T-helper 22 cell (primary cell): Measurements from ENCODE around the gene CDH13.

Experiments used
- DNase-seq: peaks from one replicate; pipeline ENCODE4 v3.0.0-alpha.2; 2020; ENCODE audit warnings: low read depth

The CDH13 gene

GRCh38 chr16:83515395-83515794 is 888.6 kb downstream of the CDH13 start:
- no peak for DNase-seq

- DNase-seq: no peak
These were observed 890.2 kb downstream of the CDH13 start for GRCh38 chr16:83516931-83517330.

- DNase-seq: no peak
These were observed 890.6 kb downstream of the CDH13 start for GRCh38 chr16:83517398-83517797.

DNA sequence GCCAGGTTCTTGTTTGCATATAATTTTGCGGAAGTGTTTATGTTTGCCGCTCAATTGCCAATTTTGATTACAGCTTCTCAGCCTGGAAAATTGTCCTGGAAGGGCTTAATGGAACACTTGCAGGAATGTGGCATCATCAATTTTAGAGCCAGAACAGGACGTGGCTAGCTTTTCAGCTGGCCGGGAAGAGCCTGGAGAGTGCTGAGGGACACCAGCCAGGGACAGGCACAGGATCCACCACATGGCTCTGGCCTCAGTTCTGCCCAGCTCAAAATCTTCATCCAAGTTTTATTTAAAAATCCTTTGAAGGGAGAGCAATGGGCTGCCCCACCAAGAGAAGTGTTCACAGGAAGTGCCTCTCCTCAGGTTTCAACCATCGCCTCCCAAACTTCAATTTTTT is 893.8 kb downstream of the CDH13 start:
- DNase-seq: no peak

GRCh38 chr16:83530293-83530692 is 903.5 kb downstream of the CDH13 start:
- no peak for DNase-seq

DNA sequence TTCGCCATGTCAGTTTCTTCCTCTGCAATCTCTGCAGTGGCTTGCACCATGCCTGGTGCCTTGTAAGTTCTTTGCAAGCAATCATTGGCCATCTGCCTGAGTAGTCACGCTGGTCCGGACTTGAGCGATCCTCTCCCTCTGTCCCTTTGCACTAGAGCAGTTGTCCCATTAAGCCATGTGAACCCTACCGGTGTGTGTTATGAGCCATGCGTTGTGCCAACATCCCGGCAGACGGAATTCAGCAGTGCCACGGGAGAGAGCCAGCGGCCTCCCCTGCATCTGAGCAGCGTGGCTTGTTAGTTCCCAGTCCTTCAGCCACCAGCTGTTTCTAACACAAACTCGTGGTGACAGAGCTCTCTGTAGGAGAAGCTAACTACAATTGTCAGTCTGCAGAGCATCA is 905.9 kb downstream of the CDH13 start:
- no peak for DNase-seq

GRCh38 chr16:83533193-83533592 is 906.4 kb downstream of the CDH13 start:
- no peak for DNase-seq

- DNase-seq: no peak
These were observed 911.9 kb downstream of the CDH13 start for GRCh38 chr16:83538707-83539106.

DNA sequence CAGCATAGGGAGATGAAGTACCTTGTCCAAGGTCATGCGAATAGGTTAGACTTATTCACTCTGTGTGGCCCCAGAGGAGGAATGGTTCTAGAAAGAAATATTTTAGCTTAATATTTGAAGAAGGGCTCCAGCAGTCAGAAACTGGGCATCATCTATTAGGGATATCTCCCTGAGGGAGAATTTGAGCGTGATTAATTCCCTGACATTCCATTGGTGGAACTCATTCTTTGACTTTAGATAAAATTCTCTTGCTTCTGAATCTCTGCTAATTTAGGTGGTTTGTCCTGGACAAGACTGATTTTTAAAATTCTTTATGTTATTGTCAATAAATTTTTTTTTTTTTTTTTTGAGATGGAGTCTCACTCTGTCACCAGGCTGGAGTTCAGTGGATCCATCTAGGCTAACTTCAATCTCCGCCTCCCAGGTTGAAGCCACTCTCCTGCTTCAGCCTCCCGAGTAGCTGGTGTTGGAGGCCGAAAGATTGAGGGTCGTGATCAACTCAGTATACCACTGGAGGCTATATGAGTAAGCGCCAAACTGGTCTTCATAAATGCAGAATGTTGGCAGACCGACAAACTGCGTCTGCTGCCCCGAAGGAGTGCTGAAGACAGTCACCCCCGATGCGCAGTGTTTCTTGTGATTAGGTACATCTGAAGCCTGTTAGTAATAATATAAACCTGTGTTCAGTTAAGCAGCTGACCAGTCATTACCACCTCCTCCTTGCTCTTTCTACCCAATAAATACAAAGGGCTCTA is 913.1 kb downstream of the CDH13 start:
- no peak for DNase-seq

DNA sequence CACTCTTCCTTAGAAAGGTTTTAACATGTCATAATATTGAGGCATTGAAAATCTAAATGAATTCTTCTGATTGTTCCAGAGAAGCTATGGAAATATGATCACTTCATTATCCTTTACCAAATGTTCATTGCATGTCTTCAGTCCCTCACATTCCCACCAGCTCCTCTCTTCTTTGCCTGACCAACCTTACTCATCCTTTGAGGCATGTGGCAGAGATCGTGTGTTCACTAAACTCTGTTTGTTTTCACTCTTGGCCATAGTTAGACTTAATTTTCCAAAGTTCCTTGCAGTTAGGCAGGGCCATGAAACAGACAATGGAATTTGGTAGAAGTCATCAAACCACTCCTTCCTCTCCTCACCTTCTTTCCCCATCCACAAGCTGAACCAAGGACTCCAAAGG is 914.5 kb downstream of the CDH13 start:
- DNase-seq: no peak

DNA sequence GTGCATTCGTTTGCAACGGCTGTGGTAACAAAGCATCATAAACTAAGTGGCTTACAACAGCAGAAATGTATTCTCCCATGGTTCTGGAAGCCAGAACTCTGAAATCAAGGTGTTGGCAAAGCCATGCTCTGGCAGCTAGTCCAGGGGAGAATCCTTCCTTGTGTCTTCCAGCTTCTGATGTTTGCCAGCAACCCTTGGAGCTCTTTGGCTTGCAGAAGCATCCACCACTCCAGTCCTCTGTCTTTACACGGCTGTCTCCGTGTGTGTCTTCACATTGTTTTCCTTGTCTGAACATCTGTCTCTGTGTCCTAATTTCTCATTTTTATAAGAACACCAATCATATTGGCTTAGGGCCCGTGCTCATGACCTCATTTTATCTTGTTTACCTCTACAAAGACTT is 915.7 kb downstream of the CDH13 start:
- no peak for DNase-seq

- DNase-seq: no peak
These were observed 922.8 kb downstream of the CDH13 start for GRCh38 chr16:83549316-83550182.

GRCh38 chr16:83550183-83550569 is 923.4 kb downstream of the CDH13 start:
- no peak for DNase-seq

DNA sequence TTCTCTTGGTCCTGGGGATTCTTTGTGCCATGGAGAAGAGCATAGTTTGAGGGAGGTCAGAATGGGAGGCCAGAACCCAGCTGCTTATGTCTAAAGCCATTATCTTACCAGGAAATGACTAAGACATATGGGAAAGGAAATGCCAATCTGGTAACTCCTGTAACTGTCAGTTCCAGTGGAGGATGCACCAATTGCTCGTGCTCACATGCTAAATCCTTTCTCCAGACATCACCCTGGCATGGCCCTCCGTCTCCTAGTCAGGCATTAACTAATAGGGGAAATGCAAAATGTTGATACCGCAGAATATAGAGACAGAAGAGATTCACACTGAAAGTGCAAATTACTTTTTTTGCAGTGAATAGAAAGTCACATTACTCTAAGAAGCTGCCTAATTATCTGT is 925.5 kb downstream of the CDH13 start:
- DNase-seq: no peak

DNA sequence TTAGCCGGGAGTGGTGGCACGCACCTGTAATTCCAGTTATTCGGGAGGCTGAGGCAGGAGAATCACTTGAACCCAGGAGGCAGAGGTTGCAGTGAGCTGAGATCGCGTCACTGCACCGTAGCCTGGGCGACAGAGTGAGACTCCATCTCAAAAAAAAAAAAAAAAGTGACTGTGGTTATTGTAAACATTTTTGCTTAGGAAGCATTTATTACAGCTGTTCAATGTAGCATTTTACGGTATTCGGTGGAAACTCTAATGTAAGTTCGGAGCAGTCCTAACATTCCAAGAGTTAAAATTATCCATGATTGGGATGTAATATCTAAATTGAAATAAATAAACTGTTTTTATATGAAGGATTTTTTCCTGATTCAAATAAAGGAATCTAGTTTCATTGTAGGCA is 926.2 kb downstream of the CDH13 start:
- DNase-seq: no peak

- no peak for DNase-seq
These were observed 927.3 kb downstream of the CDH13 start for GRCh38 chr16:83554096-83554495.

- no peak for DNase-seq
These were observed 927.8 kb downstream of the CDH13 start for GRCh38 chr16:83554540-83554939.

DNA sequence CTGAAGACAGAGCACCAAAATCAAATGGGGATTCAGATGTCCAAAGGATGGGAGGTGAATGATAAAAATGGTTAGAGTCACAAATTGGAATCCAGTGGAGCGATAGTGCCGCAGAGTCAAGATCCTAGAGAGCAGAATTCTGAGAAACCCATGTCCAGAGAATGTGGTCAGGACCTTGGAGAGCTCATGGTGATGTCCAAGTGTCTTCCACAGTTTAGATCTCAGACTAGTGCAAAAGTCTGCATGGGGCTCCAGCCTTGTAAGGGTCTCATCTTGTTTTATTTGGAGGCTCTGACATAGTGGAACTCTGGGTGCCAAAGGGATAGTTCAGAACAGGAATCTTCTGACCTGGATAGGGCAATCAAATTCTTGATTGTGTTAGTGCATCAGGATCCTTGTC is 935.1 kb downstream of the CDH13 start:
- DNase-seq: no peak

DNA sequence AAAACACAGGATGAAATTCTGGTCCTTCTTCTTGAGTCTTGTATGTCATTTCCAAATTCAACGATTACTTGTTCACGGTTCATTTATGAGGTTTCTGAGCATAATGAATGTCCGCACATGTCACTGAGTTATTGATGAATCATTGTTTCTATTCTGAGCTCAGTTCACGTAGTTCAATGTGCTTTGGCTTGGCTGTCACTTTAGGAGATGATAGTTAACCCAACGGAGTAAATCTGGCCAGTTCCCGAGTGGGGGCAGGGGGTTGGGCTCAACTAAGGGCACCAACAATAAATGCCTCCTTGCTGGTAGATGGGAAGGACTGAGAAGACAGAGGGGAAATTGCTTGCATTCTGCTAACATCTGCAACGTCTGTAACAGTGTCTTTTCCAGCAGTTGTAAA is 941.6 kb downstream of the CDH13 start:
- no peak for DNase-seq

DNA sequence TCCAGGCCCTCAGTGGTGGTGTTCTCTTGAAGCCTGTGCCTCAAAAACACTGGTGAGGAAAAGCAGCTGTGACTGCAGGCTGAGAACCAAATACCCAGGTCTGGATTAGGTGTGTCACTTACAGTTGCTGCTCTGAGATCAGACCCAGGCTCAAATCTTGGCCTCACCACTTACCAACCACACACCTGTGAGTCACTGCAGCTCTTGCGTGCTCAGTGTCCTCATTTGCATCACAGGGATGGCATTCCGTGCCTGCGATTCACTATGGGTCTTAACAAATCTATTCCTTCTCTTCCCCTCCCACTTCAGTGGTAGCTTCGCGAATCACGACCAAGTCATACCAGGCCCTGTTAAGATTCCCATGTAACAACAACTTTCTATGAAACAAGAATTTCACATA is 947.6 kb downstream of the CDH13 start:
- no peak for DNase-seq

GRCh38 chr16:83577078-83577745 is 950.4 kb downstream of the CDH13 start:
- no peak for DNase-seq

- no peak for DNase-seq
These were observed 951.4 kb downstream of the CDH13 start for GRCh38 chr16:83578171-83578570.

DNA sequence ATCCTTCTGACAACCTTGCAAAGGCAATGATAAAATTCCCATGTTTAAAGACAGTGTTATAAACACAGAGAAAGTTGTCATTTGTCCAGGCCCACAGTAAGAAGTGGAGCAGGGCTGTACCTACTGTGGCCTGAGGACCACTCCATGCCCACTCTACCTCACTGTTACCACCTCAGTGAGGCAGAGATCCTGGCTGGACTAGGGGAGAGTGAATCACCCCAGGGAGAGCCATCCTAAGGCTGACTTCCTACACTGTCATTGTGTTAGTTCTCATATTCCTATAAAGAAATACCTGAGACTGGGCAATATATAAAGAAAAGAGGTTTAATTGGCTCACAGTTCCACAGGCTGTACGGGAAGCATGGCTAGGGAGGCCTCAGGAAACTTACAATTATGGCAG is 952.3 kb downstream of the CDH13 start:
- no peak for DNase-seq
